ENCODE data around the gene CCDC34.
"Not testable (repeated sequence)": the region's sequence is repeated elsewhere in the genome, so short reads cannot be mapped to it uniquely, and the experiment has no call there.

The CCDC34 gene

GRCh38 chr11:27357250-27357649 is 5.8 kb downstream of the CCDC34 start:
- DNase-seq = peak; percentile 19

DNA sequence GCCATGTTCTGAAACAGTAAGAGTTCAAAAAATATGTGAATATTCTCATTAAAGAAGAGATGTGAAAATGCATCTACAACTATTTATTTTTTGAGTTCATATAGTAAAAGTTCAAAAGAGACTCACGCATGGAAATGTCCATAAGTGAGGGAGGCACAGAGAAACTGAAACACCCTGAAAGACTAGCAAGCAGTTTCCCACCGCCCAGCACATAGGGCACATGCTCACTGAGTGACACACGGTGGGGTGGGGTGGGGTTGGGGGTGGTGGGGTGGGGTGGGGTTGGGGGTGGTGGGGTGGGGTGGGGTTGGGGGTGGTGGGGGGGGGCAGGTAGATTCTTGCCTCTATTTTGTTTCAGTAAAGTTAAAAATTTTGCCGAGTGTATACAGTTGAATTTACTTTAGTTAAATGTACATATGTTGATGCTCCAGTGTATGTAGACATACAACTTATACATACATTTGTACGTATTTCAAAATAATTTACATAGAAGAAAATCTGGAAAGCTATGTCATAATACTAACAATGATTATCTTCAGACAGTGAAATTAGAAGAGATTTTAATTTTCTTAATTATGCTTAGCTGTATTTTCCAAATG is 6.3 kb downstream of the CCDC34 start:
- DNase-seq = no peak

DNA sequence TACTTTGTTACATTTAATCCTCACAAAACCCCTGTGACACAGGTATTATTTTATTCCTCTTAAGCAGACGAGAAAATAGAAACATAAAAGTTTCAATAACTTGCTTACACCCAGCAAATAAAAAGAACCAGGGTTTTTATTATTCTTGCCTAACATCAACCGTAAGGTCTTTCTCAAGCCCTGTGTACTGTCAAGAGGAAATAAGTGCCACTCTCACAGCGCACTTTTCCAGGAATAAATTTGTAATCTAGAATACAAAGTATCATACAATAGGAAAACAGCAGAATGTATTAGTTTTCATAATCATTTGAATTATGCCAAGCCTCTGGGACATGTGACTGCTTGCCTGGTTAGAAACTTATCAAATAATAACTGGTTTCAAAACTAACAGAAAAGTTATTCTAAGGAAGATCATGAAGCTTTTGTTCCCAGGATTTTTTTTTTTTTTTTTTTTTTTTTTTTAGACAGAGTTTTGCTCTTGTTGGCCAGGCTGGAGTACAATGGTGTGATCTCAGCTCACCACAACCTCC is 7.4 kb downstream of the CCDC34 start:
- DNase-seq = no peak

DNA sequence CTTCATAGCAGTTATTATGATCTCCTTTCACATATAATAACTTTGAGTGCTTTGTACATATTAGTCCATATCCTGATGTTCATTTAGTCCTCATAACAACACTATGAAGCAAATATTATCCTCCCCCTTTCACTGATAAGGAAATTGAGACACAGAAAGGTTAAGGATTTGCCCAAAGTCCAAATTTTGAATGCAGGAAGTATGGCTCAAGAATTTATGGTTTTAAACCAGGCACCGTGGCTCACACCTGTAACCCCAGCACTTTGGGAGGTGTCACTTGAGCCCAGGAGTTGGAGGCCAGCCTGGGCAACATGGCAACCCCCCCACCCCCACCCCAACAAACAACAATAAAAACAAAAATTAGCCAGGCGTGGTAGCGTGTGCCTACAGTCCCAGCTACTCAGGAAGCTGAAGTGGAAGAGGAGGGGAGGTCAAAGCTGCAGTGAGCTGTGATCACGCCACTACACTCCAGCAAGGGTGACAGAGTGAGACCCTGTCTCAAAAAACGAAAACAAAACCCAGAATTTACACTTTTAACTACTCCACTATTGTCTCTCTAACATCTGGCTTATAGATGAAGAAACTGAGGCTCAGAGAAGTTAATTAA is 8.6 kb downstream of the CCDC34 start:
- DNase-seq = no peak

- DNase-seq = no peak
Observed at GRCh38 chr11:27353593-27354358, 9.2 kb downstream of the CCDC34 start.

DNA sequence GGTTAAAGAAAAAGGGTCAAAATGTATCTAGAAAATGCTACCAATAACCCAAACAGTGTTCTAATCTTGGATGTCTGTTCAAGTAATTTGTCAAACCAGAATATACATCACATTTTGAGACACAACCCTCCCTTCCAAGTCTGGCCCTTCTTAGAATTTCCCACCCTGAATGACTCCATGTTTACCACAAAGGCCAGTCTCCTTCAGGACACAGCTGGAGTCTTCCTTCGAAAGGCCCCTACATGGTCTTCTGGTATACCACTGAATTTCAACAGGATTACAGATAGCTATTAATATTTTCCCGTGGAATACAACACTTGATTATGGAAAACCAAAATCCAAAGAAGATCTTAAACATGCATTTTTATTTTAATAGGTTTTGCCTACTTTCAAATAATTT is 10.2 kb downstream of the CCDC34 start:
- no peak for DNase-seq

GRCh38 chr11:27350511-27350910 is 12.5 kb downstream of the CCDC34 start:
- no peak for DNase-seq

DNA sequence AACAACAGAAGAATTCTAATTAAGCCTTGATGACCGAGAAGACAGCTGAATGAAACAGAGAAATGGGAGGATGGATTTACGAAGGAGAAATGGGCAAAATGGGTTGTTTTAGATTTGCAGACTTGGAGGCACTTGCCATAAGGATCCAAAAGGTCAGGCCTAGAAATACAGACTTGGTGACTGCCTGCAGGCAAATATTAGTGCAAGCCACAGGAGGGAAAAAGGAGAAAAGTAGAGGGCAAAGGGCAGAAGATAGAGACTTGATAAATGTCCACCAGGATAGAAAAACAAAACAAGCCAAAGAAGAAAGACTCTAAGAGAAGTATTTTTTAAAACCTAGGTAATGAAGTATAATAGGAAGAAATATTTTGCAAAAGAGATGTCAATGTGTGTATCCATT is 13.1 kb downstream of the CCDC34 start:
- DNase-seq = no peak

DNA sequence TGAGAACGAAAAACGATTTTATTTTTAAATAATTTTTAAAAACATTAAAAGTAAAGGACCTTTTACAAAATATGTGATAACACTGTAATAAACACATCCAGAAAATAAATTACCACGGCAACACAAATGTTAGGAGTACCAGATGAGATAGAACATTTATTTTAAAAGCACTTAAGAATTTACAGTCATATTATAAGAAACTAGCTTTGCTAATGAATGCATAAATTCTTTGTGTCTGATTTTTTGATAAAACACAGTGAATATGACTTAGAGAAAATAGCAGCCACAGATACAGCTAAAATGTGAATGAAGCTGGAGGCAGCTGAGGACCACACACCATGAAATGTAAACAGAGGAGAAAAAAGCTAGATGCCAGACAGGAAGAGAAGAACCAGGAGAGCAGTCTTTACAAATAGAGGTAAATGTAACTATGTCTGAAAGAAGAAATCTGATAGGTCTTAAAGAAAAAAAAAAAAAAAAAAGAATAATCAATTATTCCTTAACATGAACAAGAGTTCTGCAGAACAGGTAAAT is 14.6 kb downstream of the CCDC34 start:
- peak; percentile 61 for DNase-seq

DNA sequence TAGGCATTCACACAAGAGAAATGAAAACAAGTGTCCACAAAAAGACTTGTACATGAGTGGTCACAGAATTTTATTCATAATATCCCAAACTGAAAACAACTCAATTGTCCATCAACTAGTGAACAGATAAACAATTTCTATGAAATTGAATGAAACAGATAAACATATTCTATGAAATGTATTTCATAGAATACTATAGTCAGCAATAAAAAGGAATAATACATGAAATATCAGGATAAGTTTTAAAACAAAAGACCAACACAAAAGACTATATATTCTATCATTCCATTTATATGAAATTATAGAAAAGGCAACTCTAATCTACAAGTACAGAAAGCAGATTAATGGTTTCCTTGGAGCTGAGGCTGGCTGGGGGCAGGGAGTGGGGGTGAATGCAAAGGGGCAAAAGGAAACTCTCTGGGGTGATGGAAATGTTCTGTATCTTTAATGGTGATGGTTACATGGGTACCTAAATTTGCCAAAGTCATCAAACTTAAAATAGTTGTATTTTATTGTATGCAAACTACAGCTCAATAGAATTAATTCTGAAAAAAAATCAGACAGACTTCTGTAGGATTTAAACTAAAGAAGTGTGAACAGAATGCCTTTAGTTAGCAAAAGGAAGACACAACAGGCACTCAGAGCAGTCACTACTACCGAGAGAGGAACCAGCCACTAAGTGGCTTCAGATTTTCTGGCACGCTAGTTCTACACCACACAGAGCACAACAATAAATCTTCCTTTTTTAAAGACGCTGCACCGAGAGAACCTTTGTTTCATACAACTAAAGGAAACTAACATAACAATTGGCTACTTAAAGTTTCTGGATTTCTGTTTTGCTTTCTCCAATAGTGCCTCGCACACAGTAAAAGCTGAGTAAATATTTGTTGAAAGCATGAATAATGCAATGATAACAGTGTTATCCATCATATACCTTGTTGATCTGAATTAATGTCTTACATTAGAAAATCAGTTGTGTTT is 15.4 kb downstream of the CCDC34 start:
- DNase-seq = peak; percentile 79

DNA sequence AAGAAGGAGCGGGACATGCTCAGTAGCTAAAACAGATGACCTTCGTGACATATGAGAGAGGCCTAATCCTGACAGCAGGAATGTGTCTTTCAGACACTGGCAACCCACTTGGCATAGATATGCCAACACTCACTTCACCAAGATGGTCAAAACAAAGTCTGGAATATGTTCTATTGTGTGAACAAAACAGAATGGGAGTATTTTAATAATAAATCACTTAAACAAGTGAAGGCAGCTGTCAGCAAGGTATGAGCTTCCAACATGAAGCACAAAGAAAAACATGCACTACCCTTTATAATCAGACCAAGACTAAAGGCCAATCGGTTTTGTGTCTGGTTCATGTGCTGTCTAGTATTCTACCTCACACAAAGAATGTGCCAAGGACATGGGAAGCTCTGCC is 23.1 kb downstream of the CCDC34 start:
- no peak for DNase-seq

DNA sequence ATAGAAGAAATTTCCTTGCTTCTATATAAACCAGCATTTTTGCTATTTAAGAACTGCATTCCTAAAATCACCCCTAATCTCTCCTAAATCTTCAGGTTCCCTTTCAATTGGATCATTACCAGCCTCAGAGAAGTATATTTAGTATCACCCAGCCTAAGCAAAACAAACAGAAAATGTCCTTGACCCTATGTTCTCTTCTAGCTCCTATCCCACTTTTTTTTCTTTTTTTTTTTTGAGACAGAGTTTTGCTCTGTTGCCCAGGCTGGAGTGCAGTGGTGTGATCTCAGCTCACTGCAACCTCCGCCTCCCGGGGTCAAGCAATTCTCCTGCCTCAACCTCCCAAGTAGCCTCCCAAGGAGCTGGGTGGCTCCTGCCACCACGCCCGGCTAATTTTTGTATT is 28.3 kb downstream of the CCDC34 start:
- not testable (repeated sequence) for DNase-seq

GRCh38 chr11:27331981-27332380 is 31.0 kb downstream of the CCDC34 start:
- DNase-seq = no peak

- DNase-seq = no peak
Observed at GRCh38 chr11:27330633-27331270, 32.3 kb downstream of the CCDC34 start.

DNA sequence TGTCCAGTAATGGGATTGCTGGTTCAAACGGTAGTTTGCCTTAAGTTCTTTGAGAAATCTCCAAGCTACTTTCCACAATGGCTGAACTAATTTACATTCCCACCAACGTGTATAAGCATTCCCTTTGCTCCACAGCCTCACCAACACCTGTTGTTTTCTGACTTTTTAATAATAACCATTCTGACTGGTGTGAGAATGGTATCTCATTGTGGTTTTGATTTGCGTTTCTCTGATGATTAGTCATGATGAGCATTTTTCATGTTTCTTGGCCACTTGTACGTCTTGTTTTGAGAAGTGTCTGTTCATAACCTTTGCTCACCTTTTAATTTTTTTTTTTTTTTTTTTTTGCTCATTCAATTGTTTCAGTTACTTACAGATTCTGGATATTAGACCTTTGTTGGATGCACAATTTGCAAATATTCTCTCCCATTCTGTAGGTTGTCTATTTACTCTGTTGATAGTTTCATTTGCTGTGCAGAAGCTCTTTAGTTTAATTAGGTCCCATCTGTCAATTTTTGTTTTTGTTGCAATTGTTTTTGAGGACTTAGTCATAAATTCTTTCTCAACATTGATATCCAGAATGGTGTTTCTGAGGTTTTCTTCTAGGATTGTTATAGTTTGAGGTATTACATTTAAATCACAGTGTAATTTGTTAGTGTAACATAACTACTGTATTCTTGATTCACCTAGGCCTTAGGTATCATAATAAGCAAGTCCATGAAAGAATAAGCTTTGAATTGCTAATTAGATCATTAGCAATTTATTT is 33.0 kb downstream of the CCDC34 start:
- DNase-seq = no peak

- DNase-seq = no peak
Observed at GRCh38 chr11:27328614-27329013, 34.4 kb downstream of the CCDC34 start.

DNA sequence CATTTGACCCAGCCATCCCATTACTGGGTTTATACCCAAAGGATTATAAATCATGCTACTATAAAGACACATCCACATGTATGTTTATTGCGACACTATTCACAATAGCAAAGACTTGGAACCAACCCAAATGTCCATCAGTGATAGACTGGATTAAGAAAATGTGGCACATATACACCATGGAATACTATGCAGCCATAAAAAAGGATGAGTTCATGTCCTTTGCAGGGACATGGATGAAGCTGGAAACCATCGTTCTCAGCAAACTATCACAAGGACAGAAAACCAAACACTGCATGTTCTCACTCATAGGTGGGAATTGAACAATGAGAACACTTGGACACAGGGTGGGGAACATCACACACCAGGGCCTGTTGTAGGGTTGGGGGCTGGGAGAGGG is 36.0 kb downstream of the CCDC34 start:
- DNase-seq = not testable (repeated sequence)

- DNase-seq = not testable (repeated sequence)
Observed at GRCh38 chr11:27322196-27322595, 40.8 kb downstream of the CCDC34 start.

- not testable (repeated sequence) for DNase-seq
Observed at GRCh38 chr11:27321340-27321739, 41.7 kb downstream of the CCDC34 start.

- DNase-seq = no peak
Observed at GRCh38 chr11:27319072-27319471, 43.9 kb downstream of the CCDC34 start.

GRCh38 chr11:27317751-27318150 is 45.3 kb downstream of the CCDC34 start:
- DNase-seq = no peak

Data from DMS153 (cell line).